K562 (cell line): Measurements from ENCODE around the gene NEFH.

ENCODE experiments used
- CREB1 ChIP-seq, 2 experiments: sonication (generic) in 1 of 2; formaldehyde crosslinking in 1 of 2; IDR thresholded peaks; 2 replicates each; pipeline versions ENCODE4 v1.6.1 to v1.8.0; 2012 to 2022; ENCODE audit warnings: inconsistent platforms in 1 of 2, mild to moderate bottlenecking in 1 of 2, missing genetic modification reagents in 1 of 2, moderate library complexity in 1 of 2
- FOXM1 ChIP-seq, 2 experiments: fragments of 450-650 bp in 1 of 2; sonication (generic) in 1 of 2; formaldehyde crosslinking in 1 of 2; IDR thresholded peaks; 2 replicates each; pipeline versions ENCODE4 v1.6.1 to v1.9.0; 2017 to 2022; ENCODE audit warnings: low read depth in 2 of 2, mild to moderate bottlenecking in 2 of 2, missing genetic modification reagents in 1 of 2, moderate library complexity in 1 of 2
- GATA2 ChIP-seq: sonication (generic); formaldehyde crosslinking; IDR thresholded peaks from 2 replicates; pipeline ENCODE4 v1.4.0; 2020; ENCODE audit warnings: mild to moderate bottlenecking, missing genetic modification reagents
- MAZ ChIP-seq, 2 experiments: fragments of 450-650 bp in 1 of 2; sonication (generic) in 1 of 2; formaldehyde crosslinking; IDR thresholded peaks in 1 of 2; conservative IDR thresholded peaks in 1 of 2; 2 replicates each; pipeline versions ENCODE4 v1.4.0 to v1.5.0; 2020; ENCODE audit warnings: mild to moderate bottlenecking in 1 of 2, missing genetic modification reagents in 1 of 2
- POLR2A ChIP-seq: fragments of 450-650 bp; conservative IDR thresholded peaks from 2 replicates; pipeline ENCODE4 v1.6.1; 2016
- POLR2AphosphoS5 ChIP-seq: IDR thresholded peaks from 2 replicates; pipeline ENCODE4 v1.6.1; 2011; ENCODE audit warnings: mild to moderate bottlenecking, low read depth, low read length, moderate library complexity; ENCODE audit not compliant: control insufficient read depth, insufficient read depth
- SAP30 ChIP-seq: fragments of 200-600 bp; sonication (generic); IDR thresholded peaks from 2 replicates; pipeline ENCODE4 v1.6.1; 2012; ENCODE audit warnings: borderline replicate concordance, low read depth, mild to moderate bottlenecking, moderate library complexity, low read length, control low read depth, inconsistent platforms; ENCODE audit not compliant: insufficient read depth, poor library complexity, severe bottlenecking
- TAF9B ChIP-seq: fragments of 450-650 bp; IDR thresholded peaks from 2 replicates; pipeline ENCODE4 v1.6.1; 2018; ENCODE audit warnings: mild to moderate bottlenecking; ENCODE audit not compliant: partially characterized antibody
- YY1 ChIP-seq, 3 experiments: IDR thresholded peaks; 2 replicates each; pipeline ENCODE4 v1.6.1; 2011; ENCODE audit warnings: low read length in 2 of 3, mild to moderate bottlenecking in 2 of 3, moderate library complexity in 2 of 3, borderline replicate concordance in 1 of 3, control low read depth in 1 of 3, low read depth in 1 of 3; ENCODE audit not compliant: insufficient read depth in 3 of 3, insufficient replicate concordance in 2 of 3, control insufficient read depth in 1 of 3, insufficient read length in 1 of 3; ENCODE audit errors: extremely low read depth in 1 of 3
- ZNF431 ChIP-seq: sonication (generic); formaldehyde crosslinking; IDR thresholded peaks from 2 replicates; pipeline ENCODE4 v1.8.0; 2022; ENCODE audit warnings: mild to moderate bottlenecking, missing genetic modification reagents
- TF ChIP-seq, protein P1 (sequence below): conservative IDR thresholded peaks from 2 replicates; pipeline ENCODE4 v1.6.1; 2011; ENCODE audit warnings: low read depth, mild to moderate bottlenecking, low read length; ENCODE audit not compliant: control insufficient read depth
- TF ChIP-seq, protein P2 (sequence below): fragments of 200-800 bp; sonication (Bioruptor generic); IDR thresholded peaks from 2 replicates; pipeline ENCODE4 v1.6.1; 2017; ENCODE audit warnings: missing genetic modification characterization, missing compliant biosample characterization

DNA sequence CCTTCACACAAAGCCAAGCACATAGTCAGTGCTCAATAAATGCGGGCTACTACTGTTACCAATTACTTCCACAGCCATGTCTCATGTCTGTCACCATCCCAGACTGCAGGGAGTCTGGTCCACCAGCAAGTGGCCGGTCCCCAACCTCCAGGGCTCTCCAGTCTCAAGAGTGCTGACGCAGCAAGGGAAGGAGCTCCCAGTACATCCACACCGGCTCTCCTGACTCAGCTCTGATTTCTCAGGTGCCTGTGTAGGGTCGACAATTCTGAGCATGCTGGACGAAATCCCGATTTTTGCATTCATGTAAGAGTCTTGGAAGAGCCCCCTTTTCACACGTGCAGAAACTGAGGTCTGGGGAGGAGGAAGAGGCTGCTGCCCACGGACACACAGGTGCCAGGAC, 10.3 kb upstream of the NEFH start:
- no peak for TF ChIP-seq ZNF431
- TF ChIP-seq TAF9B: no peak
- no peak for TF ChIP-seq GATA2
- TF ChIP-seq POLR2A: no peak
- TF ChIP-seq SAP30: no peak
- no peak for TF ChIP-seq FOXM1 (IDR thresholded peaks at IDR 0.05; ENCODE audit: low read depth)
- TF ChIP-seq FOXM1 (CRISPR knock-in tag; IDR thresholded peaks at IDR 0.05; ENCODE audit: low read depth): no peak
- TF ChIP-seq MAZ (CRISPR knock-in tag; conservative IDR thresholded peaks at IDR 0.05 in 1 of 2, IDR thresholded peaks at IDR 0.05 in 1 of 2): no peak
- TF ChIP-seq CREB1 (IDR thresholded peaks at IDR 0.05): no peak
- no peak for TF ChIP-seq CREB1 (CRISPR knock-in tag; IDR thresholded peaks at IDR 0.05)
- TF ChIP-seq POLR2AphosphoS5: no peak
- TF ChIP-seq, protein P1, sequence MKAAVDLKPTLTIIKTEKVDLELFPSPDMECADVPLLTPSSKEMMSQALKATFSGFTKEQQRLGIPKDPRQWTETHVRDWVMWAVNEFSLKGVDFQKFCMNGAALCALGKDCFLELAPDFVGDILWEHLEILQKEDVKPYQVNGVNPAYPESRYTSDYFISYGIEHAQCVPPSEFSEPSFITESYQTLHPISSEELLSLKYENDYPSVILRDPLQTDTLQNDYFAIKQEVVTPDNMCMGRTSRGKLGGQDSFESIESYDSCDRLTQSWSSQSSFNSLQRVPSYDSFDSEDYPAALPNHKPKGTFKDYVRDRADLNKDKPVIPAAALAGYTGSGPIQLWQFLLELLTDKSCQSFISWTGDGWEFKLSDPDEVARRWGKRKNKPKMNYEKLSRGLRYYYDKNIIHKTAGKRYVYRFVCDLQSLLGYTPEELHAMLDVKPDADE: no peak
- TF ChIP-seq, protein P2, sequence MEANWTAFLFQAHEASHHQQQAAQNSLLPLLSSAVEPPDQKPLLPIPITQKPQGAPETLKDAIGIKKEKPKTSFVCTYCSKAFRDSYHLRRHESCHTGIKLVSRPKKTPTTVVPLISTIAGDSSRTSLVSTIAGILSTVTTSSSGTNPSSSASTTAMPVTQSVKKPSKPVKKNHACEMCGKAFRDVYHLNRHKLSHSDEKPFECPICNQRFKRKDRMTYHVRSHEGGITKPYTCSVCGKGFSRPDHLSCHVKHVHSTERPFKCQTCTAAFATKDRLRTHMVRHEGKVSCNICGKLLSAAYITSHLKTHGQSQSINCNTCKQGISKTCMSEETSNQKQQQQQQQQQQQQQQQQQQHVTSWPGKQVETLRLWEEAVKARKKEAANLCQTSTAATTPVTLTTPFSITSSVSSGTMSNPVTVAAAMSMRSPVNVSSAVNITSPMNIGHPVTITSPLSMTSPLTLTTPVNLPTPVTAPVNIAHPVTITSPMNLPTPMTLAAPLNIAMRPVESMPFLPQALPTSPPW (CRISPR knock-in tag): no peak
- TF ChIP-seq YY1 (IDR thresholded peaks at IDR 0.05; ENCODE audit: borderline replicate concordance in 1 of 3, control insufficient read depth in 1 of 3, extremely low read depth in 1 of 3, insufficient read depth in 3 of 3, insufficient read length in 1 of 3, insufficient replicate concordance in 2 of 3, low read depth in 1 of 3, low read length in 2 of 3): no peak
